Measurements from ENCODE around the gene RPS6KA5. TPM values are rescaled to one million over a fixed set of nuclear protein-coding genes. Genes with fewer than 3 reads are reported as not detected.
"Not testable (repeated sequence)": the region's sequence is repeated elsewhere in the genome, so short reads cannot be mapped to it uniquely, and the experiment has no call there.

Gene RPS6KA5
- total and polyA plus RNA-seq, 8 donors = 1.6 to 25.0 (median 8.5) TPM

GRCh38 chr14:91032248-91032647 lies 28.2 kb downstream of the RPS6KA5 start:
- H3K27ac ChIP-seq = no peak overlapping the region
- WGBS, 5 donors = 81 to 95% (median 87%) methylated on average over 3 of the region's 3 CpGs

GRCh38 chr14:91031666-91032065 lies 28.8 kb downstream of the RPS6KA5 start:
- DNase-seq = no peak
- Histone ChIP-seq H3K27me3 (no peaks in the 10 kb centered on the region), H3K27ac (no peak overlapping the region), H3K4me1 (peaks cover 6 to 54% (median 20%) of the 10 kb centered on the region in 4 donors), H3K9me3 (no peaks in the 10 kb centered on the region), H3K36me3 (peaks cover 0 to 4% (median 0%) of the 10 kb centered on the region in 4 donors), H3K4me3 (no peak overlapping the region)
- intact Hi-C loops (cut with DNase I; ENCODE audit: low total_unique reads) = no loop called here
- TF ChIP-seq POLR2A (IDR thresholded peaks at IDR 0.05) = no peak
- TF ChIP-seq POLR2AphosphoS5 (IDR thresholded peaks at IDR 0.05) = no peak
- no peak for TF ChIP-seq EP300 (IDR thresholded peaks at IDR 0.05)
- TF ChIP-seq CTCF (IDR thresholded peaks at IDR 0.05) = no peak
- 95 to 98% (median 95%) methylated on average over 4 of the region's 4 CpGs for WGBS, 5 donors

More at GRCh38 chr14:91032248-91032647, 28.2 kb downstream of the RPS6KA5 start:
- intact Hi-C loops (cut with DNase I; ENCODE audit: low total_unique reads) = no loop called here
- no peaks in the 10 kb centered on the region for H3K9me3 ChIP-seq
- H3K36me3 ChIP-seq = peaks cover 0 to 4% (median 0%) of the 10 kb centered on the region in 4 donors
- peaks cover 6 to 48% (median 20%) of the 10 kb centered on the region in 4 donors for H3K4me1 ChIP-seq
- no peak overlapping the region for H3K4me3 ChIP-seq
- TF ChIP-seq POLR2AphosphoS5 (IDR thresholded peaks at IDR 0.05) = no peak
- no peak for TF ChIP-seq EP300 (IDR thresholded peaks at IDR 0.05)
- no peak for TF ChIP-seq POLR2A (IDR thresholded peaks at IDR 0.05)
- TF ChIP-seq CTCF (IDR thresholded peaks at IDR 0.05) = no peak
- H3K27me3 ChIP-seq = no peaks in the 10 kb centered on the region
- DNase-seq = no peak

GRCh38 chr14:91029456-91030217 lies 30.8 kb downstream of the RPS6KA5 start:
- intact Hi-C loops (cut with DNase I; ENCODE audit: low total_unique reads) = no loop called here
- WGBS, 5 donors = 32 to 68% (median 46%) methylated on average over 1 of the region's 1 CpG
- peaks cover 6 to 48% (median 22%) of the 10 kb centered on the region in 4 donors for H3K4me1 ChIP-seq

GRCh38 chr14:91027561-91027960 lies 32.9 kb downstream of the RPS6KA5 start:
- H3K4me1 ChIP-seq = peaks cover 6 to 57% (median 29%) of the 10 kb centered on the region in 4 donors
- H3K27ac ChIP-seq = no peak overlapping the region
- DNase-seq = peak in 1 of 2 donors; percentile 65

More at GRCh38 chr14:91029456-91030217, 30.8 kb downstream of the RPS6KA5 start:
- peaks cover 0 to 4% (median 0%) of the 10 kb centered on the region in 4 donors for H3K36me3 ChIP-seq
- DNase-seq = no peak
- TF ChIP-seq CTCF (IDR thresholded peaks at IDR 0.05) (no peak), POLR2A (IDR thresholded peaks at IDR 0.05) (no peak), POLR2AphosphoS5 (IDR thresholded peaks at IDR 0.05) (no peak), EP300 (IDR thresholded peaks at IDR 0.05) (no peak)
- no peak overlapping the region for H3K4me3 ChIP-seq
- no peaks in the 10 kb centered on the region for H3K27me3 ChIP-seq
- H3K27ac ChIP-seq = no peak overlapping the region
- no peaks in the 10 kb centered on the region for H3K9me3 ChIP-seq

GRCh38 chr14:91022622-91023028 lies 37.8 kb downstream of the RPS6KA5 start:
- H3K9me3 ChIP-seq; H3K27me3 ChIP-seq; H3K36me3 ChIP-seq; intact Hi-C loops (cut with DNase I; ENCODE audit: low total_unique reads): not testable (repeated sequence)
- WGBS, 5 donors = 42 to 57% (median 49%) methylated on average over 9 of the region's 9 CpGs
- Histone ChIP-seq H3K4me3 (peak overlapping the region; percentile 34 to 41 (median 38)), H3K27ac (peak overlapping the region; percentile 69 to 83 (median 79)), H3K4me1 (peaks cover 11 to 30% (median 21%) of the 10 kb centered on the region in 4 donors)
- peak in 1 of 2 donors; percentile 58 for DNase-seq

More at GRCh38 chr14:91027561-91027960, 32.9 kb downstream of the RPS6KA5 start:
- TF ChIP-seq CTCF (IDR thresholded peaks at IDR 0.05) (no peak), POLR2AphosphoS5 (IDR thresholded peaks at IDR 0.05) (peak in 1 of 3 donors; percentile 29)
- Histone ChIP-seq H3K4me3 (no peak overlapping the region), H3K27me3 (no peaks in the 10 kb centered on the region), H3K36me3 (no peaks in the 10 kb centered on the region), H3K9me3 (no peaks in the 10 kb centered on the region)
- intact Hi-C loops (cut with DNase I; ENCODE audit: low total_unique reads) = no loop called here

All from stomach (tissue), 9 donors.